Adrenal gland (tissue), 12 donors: ENCODE results near the gene SMAD3. TPM values are rescaled to one million over a fixed set of nuclear protein-coding genes. Genes with fewer than 3 reads are reported as not detected.

Source experiments
- DNase-seq, 7 donors: peaks; one replicate each; pipeline ENCODE4 v3.0.0-alpha.2; 2019 to 2020
- H3K27ac ChIP-seq, 5 donors: fragments of 200-600 bp; sonication (generic) in 4 of 5; 1 replicate in 3 of 5; 2 replicates in 2 of 5; pipeline versions ENCODE4 v1.5.1 to v1.8.0; 2016 to 2020; ENCODE audit warnings: mild to moderate bottlenecking in 1 of 5
- H3K27me3 ChIP-seq: fragments of 200-600 bp; 2 replicates; pipeline ENCODE4 v1.8.0; 2021
- H3K36me3 ChIP-seq, 2 donors: fragments of 200-600 bp; replicated peaks in 1 of 2; 1 replicate in 1 of 2; 2 replicates in 1 of 2; pipeline versions ENCODE4 v1.5.1 to v1.8.0; 2018 to 2022
- H3K4me1 ChIP-seq, 2 donors: fragments of 200-600 bp; replicated peaks in 1 of 2; 1 replicate in 1 of 2; 2 replicates in 1 of 2; pipeline versions ENCODE4 v1.5.1 to v1.8.0; 2018 to 2021
- H3K4me3 ChIP-seq, 4 donors: fragments of 200-600 bp; sonication (generic) in 3 of 4; one replicate each; pipeline ENCODE4 v1.5.1; 2016 to 2018
- H3K9me3 ChIP-seq, 3 donors: fragments of 200-600 bp; sonication (generic) in 1 of 3; replicated peaks in 1 of 3; 1 replicate in 2 of 3; 2 replicates in 1 of 3; pipeline versions ENCODE4 v1.5.1 to v1.8.0; 2016 to 2021
- CTCF ChIP-seq, 6 experiments: fragments of 450-650 bp in 4 of 6; fragments of 200-600 bp in 2 of 6; sonication (generic) in 1 of 6; IDR thresholded peaks; 1 replicate in 5 of 6; 2 replicates in 1 of 6; pipeline versions ENCODE4 v1.5.1 to v1.8.0; 2016 to 2021; ENCODE audit warnings: antibody characterized with exemption in 6 of 6, mild to moderate bottlenecking in 2 of 6, moderate library complexity in 1 of 6
- POLR2A ChIP-seq, 2 donors: fragments of 450-650 bp; IDR thresholded peaks; one replicate each; pipeline ENCODE4 v1.6.1; 2017; ENCODE audit warnings: antibody characterized with exemption in 2 of 2, mild to moderate bottlenecking in 2 of 2, moderate library complexity in 1 of 2
- WGBS, 4 donors: extraction: QIAGEN DNeasy Blood & Tissue Kit in 2 of 4; methylation state at CpG; one replicate each; pipeline versions ENCODE4 v1.1.5 to v1.1.7; 2013 to 2017; 5-methylcytosine and 5-hydroxymethylcytosine counted together
- intact Hi-C, 2 donors: fragments of 100-400 bp; cut with DNase I; formaldehyde crosslinking; loops; one replicate each; pipeline versions ENCODE4 v1.14.1 to v1.15.0; 2022 to 2023
- polyA plus RNA-seq, 3 donors: library from polyadenylated mRNA; stranded (reverse); fragments of 200-250 nt in 2 of 3; fragments of 350-450 nt in 1 of 3; fragmentation: Illumina TruSeq in 1 of 3; extraction: RNeasy Lipid Tissue Mini Kit (QIAGEN cat#74804) in 1 of 3; gene quantifications; one replicate each; pipeline ENCODE4 v1.2.3, GENCODE V29; 2013 to 2014
- total RNA-seq, 9 donors: library from RNA; depleted of rRNA in 4 of 9; stranded (reverse); fragments of >200 nt in 4 of 9; fragments of 120-200 nt in 1 of 9; fragmentation: NEBNext Ultra II Directional in 1 of 9; extraction: Animal tissue kit (Norgen Biotek cat#: 25700) in 1 of 9; gene quantifications; one replicate each; pipeline versions ENCODE4 v1.1.0 to v1.2.4, GENCODE V29; 2013 to 2023
- donor health status: healthy with polysubstance abuse.
- donor health status: Bipolar disorder and iron deficiency.
- donor health status: DM: yes; HTN: yes; CAD: no.
- donor health status: DM: no; HTN: no; CAD: no.
- donor health status: DM: no; HTN: no; CAD: no.
- donor health status: DM: yes; HTN: yes; CAD: no.

Gene SMAD3
- total and polyA plus RNA-seq, 12 donors = 6.4 to 92.0 (median 8.0) TPM

- Histone ChIP-seq H3K4me1 (peaks cover 24 to 26% of the 10 kb centered on the region in 2 donors), H3K27me3 (no peaks in the 10 kb centered on the region), H3K4me3 (no peak overlapping the region), H3K9me3 (no peaks in the 10 kb centered on the region), H3K36me3 (no peaks in the 10 kb centered on the region), H3K27ac (no peak overlapping the region)
- TF ChIP-seq POLR2A (IDR thresholded peaks at IDR 0.05) (no peak), CTCF (IDR thresholded peaks at IDR 0.05) (no peak)
- WGBS, 4 donors = 78 to 89% (median 86%) methylated on average over 3 of the region's 3 CpGs
- intact Hi-C loops = no loop called here
- DNase-seq = no peak
These were observed 2.9 kb upstream of the SMAD3 start for GRCh38 chr15:67062369-67062985.

- no peaks in the 10 kb centered on the region for H3K9me3 ChIP-seq
- no peaks in the 10 kb centered on the region for H3K27me3 ChIP-seq
- no peaks in the 10 kb centered on the region for H3K36me3 ChIP-seq
- WGBS, 4 donors = 87 to 91% (median 90%) methylated on average over 28 to 33 of the region's 33 CpGs
- no peak for DNase-seq
- no peak for TF ChIP-seq CTCF (IDR thresholded peaks at IDR 0.05)
- no peak for TF ChIP-seq POLR2A (IDR thresholded peaks at IDR 0.05)
- H3K4me1 ChIP-seq = peaks cover 26 to 31% of the 10 kb centered on the region in 2 donors
- no peak overlapping the region for H3K27ac ChIP-seq
- no peak overlapping the region for H3K4me3 ChIP-seq
- intact Hi-C loops = no loop called here
These were observed 1.5 kb upstream of the SMAD3 start for GRCh38 chr15:67063689-67064606.

- TF ChIP-seq POLR2A (IDR thresholded peaks at IDR 0.05) = no peak
- TF ChIP-seq CTCF (IDR thresholded peaks at IDR 0.05) = peak in 1 of 6 experiments; percentile 9
- DNase-seq = peak; percentile 55 to 74 (median 65)
- intact Hi-C loops = no loop called here
- H3K27me3 ChIP-seq = no peaks in the 10 kb centered on the region
- no peaks in the 10 kb centered on the region for H3K36me3 ChIP-seq
- 3 to 15% (median 5%) methylated on average over 19 to 75 of the region's 75 CpGs for WGBS, 4 donors
- H3K4me3 ChIP-seq = peak overlapping the region in 2 of 4 donors; percentile 51 to 83
- peak overlapping the region in 4 of 5 donors; percentile 76 to 95 (median 85) for H3K27ac ChIP-seq
- H3K4me1 ChIP-seq = peaks cover 21 to 25% of the 10 kb centered on the region in 2 donors
- no peaks in the 10 kb centered on the region for H3K9me3 ChIP-seq
These were observed 533 bp upstream of the SMAD3 start for GRCh38 chr15:67064607-67065530.
